Tibial artery (tissue), 4 donors: ENCODE measurements around the gene PANX3.

Experiments
- DNase-seq, 2 donors: peaks; one replicate each; pipeline ENCODE4 v3.0.0-alpha.2; 2019
- H3K27ac ChIP-seq, 2 donors: fragments of 200-600 bp; sonication (generic) in 1 of 2; 1 replicate in 1 of 2; 2 replicates in 1 of 2; pipeline ENCODE4 v1.5.1; 2018 to 2019; ENCODE audit warnings: mild to moderate bottlenecking in 1 of 2
- H3K27me3 ChIP-seq, 2 donors: fragments of 200-600 bp; sonication (generic) in 1 of 2; one replicate each; pipeline versions ENCODE4 v1.5.1 to v1.6.0; 2016 to 2019
- H3K36me3 ChIP-seq, 3 donors: fragments of 200-600 bp; sonication (generic) in 2 of 3; one replicate each; pipeline ENCODE4 v1.5.1; 2016 to 2019; ENCODE audit warnings: mild to moderate bottlenecking in 2 of 3
- H3K4me1 ChIP-seq, 4 donors: fragments of 200-600 bp; sonication (generic) in 2 of 4; 1 replicate in 3 of 4; 2 replicates in 1 of 4; pipeline ENCODE4 v1.5.1; 2016 to 2019
- H3K4me3 ChIP-seq, 2 donors: fragments of 200-600 bp; sonication (generic) in 1 of 2; 1 replicate in 1 of 2; 2 replicates in 1 of 2; pipeline ENCODE4 v1.5.1; 2018 to 2019; ENCODE audit warnings: mild to moderate bottlenecking in 2 of 2
- H3K9me3 ChIP-seq, 3 donors: fragments of 200-600 bp; sonication (generic) in 1 of 3; one replicate each; pipeline ENCODE4 v1.5.1; 2016 to 2019
- intact Hi-C: fragments of 100-400 bp; cut with DNase I; formaldehyde crosslinking; loops from one replicate; pipeline ENCODE4 v1.15.0; 2023; ENCODE audit warnings: low total_unique reads
- TF ChIP-seq, protein P1 (sequence below), 2 experiments: fragments of 200-600 bp in 1 of 2; fragments of 450-650 bp in 1 of 2; IDR thresholded peaks; one replicate each; pipeline ENCODE4 v1.5.1; 2017 to 2019; ENCODE audit warnings: antibody characterized with exemption in 2 of 2, mild to moderate bottlenecking in 1 of 2, moderate library complexity in 1 of 2

The PANX3 gene

DNA sequence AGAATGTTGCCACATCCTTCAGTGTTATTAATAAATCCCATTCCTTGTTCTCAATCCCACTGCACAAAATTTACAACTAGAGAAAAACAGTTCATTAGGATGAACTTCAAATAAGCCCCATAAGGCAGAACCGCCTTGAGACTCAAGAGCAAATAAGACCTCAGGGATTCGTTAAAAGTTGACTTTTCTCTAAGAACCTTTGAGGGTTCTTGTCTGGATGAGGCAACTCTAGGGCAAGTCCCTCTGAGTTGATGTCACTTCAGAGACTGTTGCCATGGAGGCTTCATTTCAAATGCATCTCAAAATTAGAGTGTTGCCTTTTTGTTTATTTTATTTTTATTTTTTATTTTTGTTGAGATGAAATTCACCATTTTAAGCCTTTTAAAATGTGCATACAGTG, 19.8 kb upstream of the PANX3 start:
- no peaks in the 10 kb centered on the region for H3K36me3 ChIP-seq
- no peaks in the 10 kb centered on the region for H3K9me3 ChIP-seq
- H3K27ac ChIP-seq = no peak overlapping the region
- intact Hi-C loops = no loop called here
- peaks cover 0 to 9% of the 10 kb centered on the region in 2 donors for H3K27me3 ChIP-seq
- TF ChIP-seq, protein P1, sequence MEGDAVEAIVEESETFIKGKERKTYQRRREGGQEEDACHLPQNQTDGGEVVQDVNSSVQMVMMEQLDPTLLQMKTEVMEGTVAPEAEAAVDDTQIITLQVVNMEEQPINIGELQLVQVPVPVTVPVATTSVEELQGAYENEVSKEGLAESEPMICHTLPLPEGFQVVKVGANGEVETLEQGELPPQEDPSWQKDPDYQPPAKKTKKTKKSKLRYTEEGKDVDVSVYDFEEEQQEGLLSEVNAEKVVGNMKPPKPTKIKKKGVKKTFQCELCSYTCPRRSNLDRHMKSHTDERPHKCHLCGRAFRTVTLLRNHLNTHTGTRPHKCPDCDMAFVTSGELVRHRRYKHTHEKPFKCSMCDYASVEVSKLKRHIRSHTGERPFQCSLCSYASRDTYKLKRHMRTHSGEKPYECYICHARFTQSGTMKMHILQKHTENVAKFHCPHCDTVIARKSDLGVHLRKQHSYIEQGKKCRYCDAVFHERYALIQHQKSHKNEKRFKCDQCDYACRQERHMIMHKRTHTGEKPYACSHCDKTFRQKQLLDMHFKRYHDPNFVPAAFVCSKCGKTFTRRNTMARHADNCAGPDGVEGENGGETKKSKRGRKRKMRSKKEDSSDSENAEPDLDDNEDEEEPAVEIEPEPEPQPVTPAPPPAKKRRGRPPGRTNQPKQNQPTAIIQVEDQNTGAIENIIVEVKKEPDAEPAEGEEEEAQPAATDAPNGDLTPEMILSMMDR (IDR thresholded peaks at IDR 0.05) = no peak
- no peaks in the 10 kb centered on the region for H3K4me1 ChIP-seq
- no peak overlapping the region for H3K4me3 ChIP-seq
- DNase-seq = no peak

GRCh38 chr11:124592627-124593026, 18.6 kb upstream of the PANX3 start:
- TF ChIP-seq, protein P1 (IDR thresholded peaks at IDR 0.05) = no peak
- Histone ChIP-seq H3K4me3 (no peak overlapping the region), H3K27ac (no peak overlapping the region), H3K36me3 (no peaks in the 10 kb centered on the region), H3K27me3 (peaks cover 0 to 9% of the 10 kb centered on the region in 2 donors), H3K4me1 (no peaks in the 10 kb centered on the region), H3K9me3 (no peaks in the 10 kb centered on the region)
- DNase-seq = no peak
- intact Hi-C loops = no loop called here

DNA sequence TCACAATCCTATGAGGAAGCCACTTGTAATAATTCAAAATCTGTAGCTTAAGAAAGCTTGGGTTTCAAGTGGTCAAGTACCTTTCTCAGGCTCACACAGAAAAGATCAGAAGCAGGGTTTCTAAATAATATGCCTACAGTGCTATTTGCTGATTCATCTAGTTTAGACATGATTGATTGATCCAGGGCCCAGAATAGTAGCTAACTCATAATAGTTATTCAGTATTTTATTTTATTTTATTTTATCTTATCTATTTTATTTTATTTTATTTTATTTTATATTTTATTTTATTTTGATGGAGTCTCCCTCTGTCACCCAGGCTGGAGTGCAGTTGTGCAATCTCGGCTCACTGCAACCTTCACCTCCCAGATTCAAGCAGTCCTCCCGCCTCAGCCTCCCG, 15.9 kb upstream of the PANX3 start:
- intact Hi-C loops = no loop called here

GRCh38 chr11:124597626-124598025, 13.6 kb upstream of the PANX3 start:
- Histone ChIP-seq H3K9me3 (no peaks in the 10 kb centered on the region), H3K4me1 (no peaks in the 10 kb centered on the region), H3K27me3 (peaks cover 0 to 6% of the 10 kb centered on the region in 2 donors), H3K36me3 (no peaks in the 10 kb centered on the region), H3K4me3 (no peak overlapping the region), H3K27ac (no peak overlapping the region)
- no peak for DNase-seq
- intact Hi-C loops = no loop called here
- TF ChIP-seq, protein P1 (IDR thresholded peaks at IDR 0.05) = no peak

More for the DNA sequence above, 15.9 kb upstream of the PANX3 start:
- Histone ChIP-seq H3K36me3 (no peaks in the 10 kb centered on the region), H3K27ac (no peak overlapping the region), H3K9me3 (no peaks in the 10 kb centered on the region), H3K4me1 (no peaks in the 10 kb centered on the region), H3K4me3 (no peak overlapping the region), H3K27me3 (peaks cover 0 to 6% of the 10 kb centered on the region in 2 donors)
- no peak for DNase-seq
- TF ChIP-seq, protein P1 (IDR thresholded peaks at IDR 0.05) = no peak

DNA sequence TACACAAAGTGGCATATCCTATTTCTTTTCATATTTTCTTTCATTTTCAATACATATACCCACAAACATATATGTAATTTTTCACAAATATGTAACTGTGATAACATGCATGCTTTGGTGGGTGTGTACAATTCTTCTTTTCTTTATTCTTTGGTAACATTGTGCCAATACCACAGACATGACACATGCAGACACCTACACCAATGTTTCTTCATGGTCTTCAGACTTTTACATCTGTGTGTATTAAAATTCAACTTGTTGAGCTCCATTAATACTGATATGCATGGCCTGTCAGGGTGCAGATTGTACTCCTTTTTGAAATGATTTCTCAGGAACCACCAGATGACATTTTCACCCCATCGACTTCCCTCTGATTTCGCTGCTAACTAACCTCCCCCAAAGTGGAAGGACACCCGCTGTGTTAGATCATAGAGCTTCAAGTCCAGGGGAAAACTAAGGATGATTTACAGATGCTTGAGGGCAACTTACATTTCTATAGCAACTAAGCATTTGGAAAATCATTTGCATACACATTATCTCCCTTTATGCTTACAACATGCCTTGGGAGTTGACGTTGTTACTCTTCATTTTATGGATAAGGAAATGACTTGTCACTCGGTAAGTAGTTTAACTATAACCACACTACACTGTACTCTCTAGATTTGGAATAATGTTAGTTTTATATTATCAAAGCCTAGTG, 10.5 kb upstream of the PANX3 start:
- Histone ChIP-seq H3K36me3 (no peaks in the 10 kb centered on the region), H3K9me3 (no peaks in the 10 kb centered on the region), H3K27me3 (no peaks in the 10 kb centered on the region), H3K4me1 (no peaks in the 10 kb centered on the region), H3K27ac (no peak overlapping the region), H3K4me3 (no peak overlapping the region)
- intact Hi-C loops = no loop called here
- no peak for DNase-seq
- TF ChIP-seq, protein P1 (IDR thresholded peaks at IDR 0.05) = no peak
